Left ventricle myocardium superior (tissue), 1 donor: Measurements from ENCODE around the gene ZBTB16. TPM values are rescaled to one million over a fixed set of nuclear protein-coding genes. Genes with fewer than 3 reads are reported as not detected.

ENCODE experiments used
- ATAC-seq: fragments of 200-7000 bp; cut with Tn5 transposase; one replicate; pipeline ENCODE4 v1.9.1; 2020; ENCODE audit warnings: mild to moderate bottlenecking, moderate library complexity
- DNase-seq: peaks from one replicate; pipeline ENCODE4 v3.0.0-alpha.2; 2020
- intact Hi-C: fragments of 100-400 bp; cut with micrococcal nuclease; formaldehyde crosslinking; loops from one replicate; pipeline ENCODE4 v1.11.0; 2022
- total RNA-seq: library from RNA; stranded (reverse); fragmentation: NEBNext Ultra II Directional; extraction: Animal tissue kit (Norgen Biotek cat#: 25700); gene quantifications from one replicate; pipeline ENCODE4 v1.2.1, GENCODE V29; 2021
- donor health status: DM: no; HTN: yes; CAD: no; lungs with severe emphysema.

Gene ZBTB16
- total RNA-seq, 1 donor from 2014 or later = 67.3 TPM

- intact Hi-C loops = no loop called here
- ATAC-seq (peak; percentile 0), DNase-seq (peak; percentile 55)
Observed at GRCh38 chr11:114061048-114061680, 1.7 kb downstream of the ZBTB16 start.

GRCh38 chr11:114061681-114062049, 2.2 kb downstream of the ZBTB16 start:
- intact Hi-C loops = no loop called here
- DNase-seq (peak; percentile 66), ATAC-seq (peak; percentile 10)

GRCh38 chr11:114062272-114062671, 2.8 kb downstream of the ZBTB16 start:
- intact Hi-C loops = no loop called here
- ATAC-seq (no peak), DNase-seq (no peak)

GRCh38 chr11:114063149-114063828, 3.8 kb downstream of the ZBTB16 start:
- ATAC-seq = no peak
- intact Hi-C loops = no loop called here
- peak; percentile 78 for DNase-seq

GRCh38 chr11:114063829-114064201, 4.3 kb downstream of the ZBTB16 start:
- no peak for ATAC-seq
- intact Hi-C loops = no loop called here
- DNase-seq = no peak

GRCh38 chr11:114064216-114064615, 4.7 kb downstream of the ZBTB16 start:
- intact Hi-C loops = no loop called here
- ATAC-seq = no peak
- no peak for DNase-seq

GRCh38 chr11:114065094-114065493, 5.6 kb downstream of the ZBTB16 start:
- DNase-seq (no peak), ATAC-seq (no peak)
- intact Hi-C loops = no loop called here

GRCh38 chr11:114066046-114066648, 6.6 kb downstream of the ZBTB16 start:
- no peak for DNase-seq
- no peak for ATAC-seq
- intact Hi-C loops = no loop called here

- no peak for DNase-seq
- intact Hi-C loops = no loop called here
- ATAC-seq = no peak
Observed at GRCh38 chr11:114068327-114068726, 8.8 kb downstream of the ZBTB16 start.

GRCh38 chr11:114070464-114071139, 11.1 kb downstream of the ZBTB16 start:
- DNase-seq = no peak
- no peak for ATAC-seq
- intact Hi-C loops = no loop called here

- no peak for ATAC-seq
- intact Hi-C loops = no loop called here
- no peak for DNase-seq
Observed at GRCh38 chr11:114073007-114073827, 13.7 kb downstream of the ZBTB16 start.

GRCh38 chr11:114073828-114074381, 14.4 kb downstream of the ZBTB16 start:
- DNase-seq (no peak), ATAC-seq (no peak)

GRCh38 chr11:114074546-114075343, 15.2 kb downstream of the ZBTB16 start:
- intact Hi-C loops = no loop called here
- no peak for ATAC-seq
- no peak for DNase-seq

More at GRCh38 chr11:114073828-114074381, 14.4 kb downstream of the ZBTB16 start:
- intact Hi-C loops = no loop called here

- no peak for DNase-seq
- intact Hi-C loops = no loop called here
- ATAC-seq = no peak
Observed at GRCh38 chr11:114075344-114075610, 15.8 kb downstream of the ZBTB16 start.

GRCh38 chr11:114075891-114076441, 16.5 kb downstream of the ZBTB16 start:
- no peak for DNase-seq
- intact Hi-C loops = no loop called here
- ATAC-seq = no peak

- no peak for DNase-seq
- ATAC-seq = no peak
- intact Hi-C loops = no loop called here
Observed at GRCh38 chr11:114076921-114077331, 17.4 kb downstream of the ZBTB16 start.

GRCh38 chr11:114077482-114078305, 18.2 kb downstream of the ZBTB16 start:
- no peak for DNase-seq
- no peak for ATAC-seq

More at GRCh38 chr11:114077482-114078305, 18.2 kb downstream of the ZBTB16 start:
- intact Hi-C loops = no loop called here
